Liver (tissue), 9 donors: Measurements from ENCODE around the gene SETBP1. TPM values are rescaled to one million over a fixed set of nuclear protein-coding genes. Genes with fewer than 3 reads are reported as not detected.

Experiments
- DNase-seq: peaks from one replicate; pipeline ENCODE4 v3.0.0-alpha.2; 2017; ENCODE audit warnings: low spot score
- H3K27ac ChIP-seq, 2 donors: one replicate each; pipeline ENCODE4 v1.7.0; 2013; ENCODE audit warnings: inconsistent platforms in 2 of 2, low read length in 2 of 2, control low read depth in 1 of 2, low read depth in 1 of 2, mild to moderate bottlenecking in 1 of 2
- H3K27me3 ChIP-seq, 4 donors: one replicate each; pipeline versions ENCODE4 v1.6.1 to v1.7.0; 2013; ENCODE audit warnings: low read length in 3 of 4, inconsistent platforms in 1 of 4, mild to moderate bottlenecking in 1 of 4, moderate library complexity in 1 of 4; ENCODE audit not compliant: control insufficient read depth in 4 of 4, insufficient read depth in 4 of 4
- H3K36me3 ChIP-seq, 4 donors: one replicate each; pipeline versions ENCODE4 v1.6.1 to v1.7.0; 2013; ENCODE audit warnings: low read length in 3 of 4, mild to moderate bottlenecking in 3 of 4, low read depth in 1 of 4, moderate library complexity in 1 of 4; ENCODE audit not compliant: control insufficient read depth in 4 of 4, insufficient read depth in 3 of 4
- H3K4me1 ChIP-seq, 4 donors: one replicate each; pipeline versions ENCODE4 v1.6.1 to v1.7.0; 2013; ENCODE audit warnings: low read length in 3 of 4, mild to moderate bottlenecking in 3 of 4, moderate library complexity in 1 of 4; ENCODE audit not compliant: control insufficient read depth in 4 of 4, insufficient read depth in 4 of 4
- H3K4me3 ChIP-seq, 3 donors: one replicate each; pipeline versions ENCODE4 v1.6.1 to v1.7.0; 2013; ENCODE audit warnings: low read length in 3 of 3, control low read depth in 1 of 3, low read depth in 1 of 3, mild to moderate bottlenecking in 1 of 3
- H3K9ac ChIP-seq, 2 donors: one replicate each; pipeline ENCODE4 v1.7.0; 2013; ENCODE audit warnings: low read length in 2 of 2, mild to moderate bottlenecking in 2 of 2, moderate library complexity in 2 of 2, control low read depth in 1 of 2, low read depth in 1 of 2
- H3K9me3 ChIP-seq, 4 donors: one replicate each; pipeline versions ENCODE4 v1.6.1 to v1.7.0; 2013; ENCODE audit warnings: low read length in 3 of 4; ENCODE audit not compliant: control insufficient read depth in 4 of 4
- CTCF ChIP-seq: fragments of 150-350 bp; IDR thresholded peaks from 2 replicates; pipeline ENCODE4 v1.5.1; 2017; ENCODE audit warnings: improper control_type of control experiment, low read depth, low read length; ENCODE audit not compliant: missing input control
- EGR1 ChIP-seq, 2 donors: IDR thresholded peaks; 2 replicates each; pipeline ENCODE4 v1.6.1; 2016 to 2018; ENCODE audit warnings: antibody characterized with exemption in 2 of 2, low read depth in 2 of 2
- FOXA1 ChIP-seq: IDR thresholded peaks from 2 replicates; pipeline ENCODE4 v1.6.1; 2016; ENCODE audit warnings: antibody characterized with exemption
- FOXA2 ChIP-seq: IDR thresholded peaks from 2 replicates; pipeline ENCODE4 v1.6.1; 2016; ENCODE audit warnings: antibody characterized with exemption
- GABPA ChIP-seq, 2 donors: IDR thresholded peaks in 1 of 2; conservative IDR thresholded peaks in 1 of 2; 2 replicates each; pipeline ENCODE4 v1.6.1; 2016; ENCODE audit warnings: antibody characterized with exemption in 2 of 2, mild to moderate bottlenecking in 1 of 2, moderate library complexity in 1 of 2
- HNF4A ChIP-seq, 2 donors: conservative IDR thresholded peaks; 2 replicates each; pipeline ENCODE4 v1.6.1; 2016; ENCODE audit warnings: antibody characterized with exemption in 2 of 2, mild to moderate bottlenecking in 2 of 2
- HNF4G ChIP-seq: IDR thresholded peaks from 2 replicates; pipeline ENCODE4 v1.6.1; 2016; ENCODE audit warnings: antibody characterized with exemption
- JUND ChIP-seq, 2 donors: IDR thresholded peaks; 2 replicates each; pipeline ENCODE4 v1.6.1; 2016; ENCODE audit warnings: antibody characterized with exemption in 2 of 2
- MAX ChIP-seq: IDR thresholded peaks from 2 replicates; pipeline ENCODE4 v1.6.1; 2016; ENCODE audit warnings: antibody characterized with exemption
- NR2F2 ChIP-seq: IDR thresholded peaks from 2 replicates; pipeline ENCODE4 v1.6.1; 2016; ENCODE audit warnings: antibody characterized with exemption
- RAD21 ChIP-seq, 2 donors: IDR thresholded peaks; 2 replicates each; pipeline ENCODE4 v1.6.1; 2016; ENCODE audit warnings: antibody characterized with exemption in 2 of 2, mild to moderate bottlenecking in 2 of 2
- REST ChIP-seq: IDR thresholded peaks from 2 replicates; pipeline ENCODE4 v1.6.1; 2016; ENCODE audit warnings: antibody characterized with exemption, mild to moderate bottlenecking
- RXRA ChIP-seq, 2 donors: IDR thresholded peaks; 2 replicates each; pipeline ENCODE4 v1.6.1; 2017 to 2018; ENCODE audit warnings: antibody characterized with exemption in 2 of 2, mild to moderate bottlenecking in 1 of 2
- SP1 ChIP-seq: IDR thresholded peaks from 2 replicates; pipeline ENCODE4 v1.6.1; 2018; ENCODE audit warnings: antibody characterized with exemption, mild to moderate bottlenecking
- TAF1 ChIP-seq: conservative IDR thresholded peaks from 2 replicates; pipeline ENCODE4 v1.6.1; 2016; ENCODE audit warnings: antibody characterized with exemption, mild to moderate bottlenecking
- YY1 ChIP-seq: IDR thresholded peaks from 2 replicates; pipeline ENCODE4 v1.6.1; 2016; ENCODE audit warnings: antibody characterized with exemption, mild to moderate bottlenecking
- ZBTB33 ChIP-seq: IDR thresholded peaks from 2 replicates; pipeline ENCODE4 v1.6.1; 2016; ENCODE audit warnings: antibody characterized with exemption
- WGBS: extraction: QIAGEN DNeasy Blood & Tissue Kit; methylation state at CpG from one replicate; pipeline ENCODE4 v1.1.7; 2013; 5-methylcytosine and 5-hydroxymethylcytosine counted together
- polyA plus RNA-seq, 2 donors: library from polyadenylated mRNA; stranded (reverse) in 1 of 2; unstranded in 1 of 2; fragments of 200-250 nt in 1 of 2; fragments of >200 nt in 1 of 2; fragmentation: Nextera tagmentation in 1 of 2; extraction: Ambion mirVana in 1 of 2; gene quantifications; one replicate each; pipeline versions ENCODE4 v1.2.1 to v1.2.3, GENCODE V29; 2013 to 2015
- total RNA-seq, 2 donors: library from RNA; depleted of rRNA; stranded (reverse); fragments of >200 nt; gene quantifications; one replicate each; pipeline ENCODE4 v1.2.3, GENCODE V29; 2014
- TF ChIP-seq, protein P1 (sequence below): IDR thresholded peaks from 2 replicates; pipeline ENCODE4 v1.6.1; 2016; ENCODE audit warnings: antibody characterized with exemption
- donor health status: healthy.
- donor health status: healthy.
- donor health status: healthy.
- donor health status: healthy.
- donor health status: healthy.

Gene SETBP1
- total and polyA plus RNA-seq, 4 donors = 2.5 to 15.8 (median 4.7) TPM

DNA sequence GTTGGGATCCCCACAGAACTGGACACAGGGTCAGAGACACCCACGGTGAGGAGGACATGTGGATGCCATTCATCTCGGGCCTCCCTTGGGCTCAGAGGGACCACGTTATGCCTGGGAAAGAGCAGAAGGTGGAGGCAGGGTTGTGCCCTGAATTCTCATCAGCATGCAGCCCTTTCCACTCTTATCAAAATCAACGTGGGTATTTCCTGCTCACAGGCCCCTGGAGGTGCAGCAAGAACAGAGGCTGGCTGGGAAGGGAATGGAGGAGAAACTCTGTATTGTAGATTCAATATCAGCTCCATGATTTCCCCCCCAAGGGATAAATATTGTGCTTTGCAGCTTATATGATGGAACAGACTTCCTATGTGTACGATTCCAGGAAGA lies 90.9 kb downstream of the SETBP1 start:
- 43% methylated on average over 5 of the region's 5 CpGs for WGBS
- DNase-seq = no peak
- no peak for TF ChIP-seq RXRA (IDR thresholded peaks at IDR 0.05)
- TF ChIP-seq, protein P1, sequence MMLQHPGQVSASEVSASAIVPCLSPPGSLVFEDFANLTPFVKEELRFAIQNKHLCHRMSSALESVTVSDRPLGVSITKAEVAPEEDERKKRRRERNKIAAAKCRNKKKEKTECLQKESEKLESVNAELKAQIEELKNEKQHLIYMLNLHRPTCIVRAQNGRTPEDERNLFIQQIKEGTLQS = no peak
- TF ChIP-seq HNF4A (conservative IDR thresholded peaks at IDR 0.05) = no peak
- TF ChIP-seq RAD21 (IDR thresholded peaks at IDR 0.05) = no peak
- TF ChIP-seq ZBTB33 = no peak
- TF ChIP-seq FOXA1 = no peak
- no peak for TF ChIP-seq EGR1 (IDR thresholded peaks at IDR 0.05; ENCODE audit: low read depth in 2 of 2)
- TF ChIP-seq CTCF = no peak
- no peak for TF ChIP-seq JUND (IDR thresholded peaks at IDR 0.05)
- no peak for TF ChIP-seq SP1
- TF ChIP-seq MAX = no peak
- TF ChIP-seq HNF4G = no peak
- TF ChIP-seq TAF1 = no peak
- TF ChIP-seq GABPA (IDR thresholded peaks at IDR 0.05 in 1 of 2, conservative IDR thresholded peaks at IDR 0.05 in 1 of 2) = no peak
- no peak for TF ChIP-seq REST
- TF ChIP-seq YY1 = no peak
- no peak for TF ChIP-seq NR2F2
- TF ChIP-seq FOXA2 = no peak
- Histone ChIP-seq H3K9me3 (no peaks in the 10 kb centered on the region), H3K27ac (peak overlapping the region; percentile 64 to 76), H3K36me3 (no peaks in the 10 kb centered on the region), H3K27me3 (no peaks in the 10 kb centered on the region), H3K4me1 (peaks cover 12 to 27% (median 18%) of the 10 kb centered on the region in 4 donors), H3K4me3 (no peak overlapping the region), H3K9ac (no peak overlapping the region)
